EH (cell line): ENCODE measurements around the gene BCKDHB.

ENCODE experiments used
- DNase-seq: peaks from one replicate; pipeline ENCODE4 v3.0.0-alpha.2; 2015; ENCODE audit warnings: low read depth

Gene BCKDHB

DNA sequence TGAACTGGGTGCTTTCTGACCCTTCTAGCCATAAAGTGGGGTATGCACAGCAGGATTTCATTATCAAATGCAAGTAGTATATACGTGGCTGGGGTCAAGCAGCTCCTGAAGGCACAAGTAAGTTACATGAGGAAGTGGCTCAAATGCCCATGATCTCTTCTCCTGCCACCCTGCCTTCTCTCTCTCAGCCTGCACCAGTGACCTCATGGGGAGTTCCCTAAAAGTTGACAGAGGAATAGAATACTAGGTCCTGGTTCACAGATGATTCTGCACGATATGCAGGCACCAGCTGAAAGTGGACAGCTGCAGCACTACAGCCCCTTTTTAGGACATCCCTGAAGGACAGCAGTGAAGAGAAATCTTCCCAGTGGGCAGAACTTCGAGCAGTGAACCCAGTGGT lies 282.0 kb downstream of the BCKDHB start:
- no peak for DNase-seq
